ENCODE measurements around the gene DPP4. TPM values are rescaled to one million over a fixed set of nuclear protein-coding genes. Genes with fewer than 3 reads are reported as not detected.

Gene DPP4
- polyA plus RNA-seq, 2 of the 4 experiments (the other 2 are of a cell fraction), result 0.17 to 0.27 TPM

- no peak for ATAC-seq
- no peak for FAIRE-seq
- Histone ChIP-seq H3K9me3 (no peaks in the 10 kb centered on the region), H3K4me3 (no peak overlapping the region), H3K27ac (no peak overlapping the region), H3K4me1 (peaks cover 8% of the 10 kb centered on the region; the same call in 2 of the 3 replicates), H3K4me2 (no peak overlapping the region)
- ChIA-PET POLR2A (no interaction called here), CTCF (interaction anchor here (0.8 kb wide), 1 partner anchor 52 kb away, joined by 3 read pairs; no protein-coding TSS in a partner anchor)
- no peak for DNase-seq (ENCODE audit: low read depth in 1 of 2, low spot score in 1 of 2)
- TF ChIP-seq JUNB (IDR thresholded peaks at IDR 0.05), result no peak
- WGBS (ENCODE audit: missing lambda C conversion rate), result 73% methylated on average over 2 of the region's 2 CpGs
Measured at GRCh38 chr2:162071001-162071400, 3.0 kb downstream of the DPP4 start.

- Histone ChIP-seq H3K4me3 (no peak overlapping the region), H3K9me3 (no peaks in the 10 kb centered on the region), H3K4me1 (peaks cover 8% of the 10 kb centered on the region; the same call in 2 of the 3 replicates), H3K27ac (no peak overlapping the region), H3K4me2 (no peak overlapping the region)
- no peak for FAIRE-seq
- ChIA-PET CTCF (interaction anchor here (0.8 kb wide), 1 partner anchor 53 kb away, joined by 3 read pairs; no protein-coding TSS in a partner anchor), POLR2A (no interaction called here)
- no peak for DNase-seq (ENCODE audit: low read depth in 1 of 2, low spot score in 1 of 2)
- WGBS (ENCODE audit: missing lambda C conversion rate), result 43% methylated on average over 2 of the region's 2 CpGs
- peak; percentile 33 for TF ChIP-seq MAFK (IDR thresholded peaks at IDR 0.05; ENCODE audit: partially characterized antibody)
- TF ChIP-seq RNF2 (IDR thresholded peaks at IDR 0.05; ENCODE audit: borderline replicate concordance, low read depth), result no peak
- TF ChIP-seq HEYL (CRISPR knock-in tag; IDR thresholded peaks at IDR 0.05), result no peak
- no peak for TF ChIP-seq ZFP36 (IDR thresholded peaks at IDR 0.05; ENCODE audit: borderline replicate concordance, partially characterized antibody)
- TF ChIP-seq TFCP2L1 (CRISPR knock-in tag; IDR thresholded peaks at IDR 0.05), result no peak
- no peak for TF ChIP-seq RAD21 (conservative IDR thresholded peaks at IDR 0.05 in 1 of 2, IDR thresholded peaks at IDR 0.05 in 1 of 2)
- TF ChIP-seq, protein P1, sequence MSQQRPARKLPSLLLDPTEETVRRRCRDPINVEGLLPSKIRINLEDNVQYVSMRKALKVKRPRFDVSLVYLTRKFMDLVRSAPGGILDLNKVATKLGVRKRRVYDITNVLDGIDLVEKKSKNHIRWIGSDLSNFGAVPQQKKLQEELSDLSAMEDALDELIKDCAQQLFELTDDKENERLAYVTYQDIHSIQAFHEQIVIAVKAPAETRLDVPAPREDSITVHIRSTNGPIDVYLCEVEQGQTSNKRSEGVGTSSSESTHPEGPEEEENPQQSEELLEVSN (IDR thresholded peaks at IDR 0.05; ENCODE audit: borderline replicate concordance, low read depth), result no peak
- ATAC-seq, result no peak
Measured at GRCh38 chr2:162070228-162070936, 3.6 kb downstream of the DPP4 start.

DNA sequence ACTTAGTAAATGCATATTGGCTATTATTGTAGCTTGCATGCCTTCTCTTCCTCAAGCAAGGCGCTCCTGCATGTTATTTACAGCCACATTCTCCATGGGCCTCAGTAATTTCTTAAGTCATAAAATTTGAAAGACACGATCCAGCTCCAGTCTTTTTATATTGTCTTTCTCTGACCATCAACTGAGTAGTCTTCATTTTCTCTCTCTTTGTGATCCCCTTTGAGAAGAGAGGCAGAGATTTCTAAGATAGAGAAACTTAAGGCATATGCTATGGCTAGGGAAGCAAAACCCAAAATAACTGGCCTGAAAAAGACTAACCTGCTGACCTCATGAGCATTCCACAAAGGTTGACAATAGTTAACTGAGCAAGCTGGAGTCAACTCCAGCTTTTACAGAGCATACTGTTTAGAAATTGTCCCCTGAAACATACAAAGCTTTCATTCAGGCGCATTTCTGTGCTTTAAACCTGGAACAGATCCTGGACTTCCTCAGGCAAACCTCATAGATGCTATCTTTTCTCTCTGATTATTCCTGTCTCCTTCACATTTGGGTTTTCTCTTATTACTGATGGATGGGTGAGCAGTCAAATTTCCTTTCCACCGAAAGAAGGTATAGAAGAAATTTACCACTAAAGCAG lies 4.6 kb downstream of the DPP4 start:
- no peak overlapping the region for H3K27ac ChIP-seq
- H3K9me3 ChIP-seq, result no peaks in the 10 kb centered on the region
- H3K4me1 ChIP-seq, result peaks cover 8% of the 10 kb centered on the region; the same call in 2 of the 3 replicates
- WGBS (ENCODE audit: missing lambda C conversion rate), result 63% methylated on average over 4 of the region's 4 CpGs
- no peak overlapping the region for H3K4me2 ChIP-seq
- H3K4me3 ChIP-seq, result no peak overlapping the region
- no peak for DNase-seq (ENCODE audit: low read depth in 1 of 2, low spot score in 1 of 2)
- no peak for ATAC-seq
- FAIRE-seq, result no peak
- TF ChIP-seq MYC (IDR thresholded peaks at IDR 0.05; ENCODE audit: borderline replicate concordance, low read length) (no peak), ZNF302 (CRISPR knock-in tag; IDR thresholded peaks at IDR 0.05) (no peak), CBX8 (IDR thresholded peaks at IDR 0.05) (no peak), FOSL2 (IDR thresholded peaks at IDR 0.05) (no peak), FOSL2 (CRISPR knock-in tag; IDR thresholded peaks at IDR 0.05) (no peak), JUNB (IDR thresholded peaks at IDR 0.05) (no peak), ESRRA (IDR thresholded peaks at IDR 0.05; ENCODE audit: borderline replicate concordance, low read length) (no peak), SREBF2 (IDR thresholded peaks at IDR 0.05) (no peak)
- POLR2A ChIA-PET, result no interaction called here
- CTCF ChIA-PET, result no interaction called here

DNA sequence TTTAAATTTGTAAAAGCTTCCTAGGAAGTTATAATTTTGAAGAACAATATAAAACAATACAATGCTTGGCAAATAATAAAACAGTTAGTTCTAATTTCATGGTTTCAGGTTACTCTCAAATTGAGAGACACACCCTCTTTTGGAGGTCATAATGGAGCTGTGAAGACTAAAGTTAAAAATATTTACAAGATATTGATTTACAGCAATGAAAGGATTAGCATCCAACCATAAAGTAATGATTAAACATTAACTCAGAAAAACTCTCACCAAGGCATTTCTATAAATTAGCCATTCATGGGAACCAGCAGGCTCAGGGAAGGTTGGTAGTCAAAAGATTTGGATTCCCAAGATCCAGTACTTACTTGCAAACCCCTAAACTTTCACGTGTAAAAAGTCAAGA lies 6.4 kb downstream of the DPP4 start:
- no peak for DNase-seq (ENCODE audit: low read depth in 1 of 2, low spot score in 1 of 2)
- Histone ChIP-seq H3K4me1 (peaks cover 7% of the 10 kb centered on the region; the same call in 2 of the 3 replicates), H3K4me3 (no peak overlapping the region), H3K27ac (no peak overlapping the region), H3K4me2 (no peak overlapping the region), H3K9me3 (no peaks in the 10 kb centered on the region)
- TF ChIP-seq TP53 (CRISPR knock-in tag; IDR thresholded peaks at IDR 0.05) (no peak), CBX8 (IDR thresholded peaks at IDR 0.05) (no peak), JUNB (IDR thresholded peaks at IDR 0.05) (no peak), HEYL (CRISPR knock-in tag; IDR thresholded peaks at IDR 0.05) (no peak)
- POLR2A ChIA-PET, result no interaction called here
- CTCF ChIA-PET, result no interaction called here
- ATAC-seq, result no peak
- 7% methylated on average over 1 of the region's 1 CpG for WGBS (ENCODE audit: missing lambda C conversion rate)
- FAIRE-seq, result no peak

DNA sequence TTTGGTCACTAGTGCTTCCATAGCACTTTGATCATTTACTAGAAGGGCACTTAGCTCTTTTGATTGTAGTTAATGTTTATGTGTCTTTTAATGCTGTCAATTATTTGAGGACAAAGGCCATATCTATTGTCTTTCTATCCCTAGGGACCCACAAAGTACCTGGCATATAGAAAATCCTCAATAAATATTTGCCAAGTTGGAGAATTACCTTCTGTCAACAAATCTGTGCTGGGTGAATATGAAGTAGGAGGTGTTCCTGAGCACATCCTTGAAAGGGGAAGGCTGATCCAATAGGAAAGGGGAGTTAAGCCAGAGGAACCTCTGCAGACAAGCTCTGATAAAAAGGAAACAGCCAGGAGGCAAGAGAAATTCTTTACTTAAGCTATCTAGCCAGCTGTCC lies 8.2 kb downstream of the DPP4 start:
- ATAC-seq, result no peak
- no peak for DNase-seq (ENCODE audit: low read depth in 1 of 2, low spot score in 1 of 2)
- ChIA-PET CTCF (no interaction called here), POLR2A (no interaction called here)
- Histone ChIP-seq H3K27ac (no peak overlapping the region), H3K4me2 (no peak overlapping the region), H3K4me3 (no peak overlapping the region), H3K9me3 (no peaks in the 10 kb centered on the region), H3K4me1 (no peaks in the 10 kb centered on the region)
- FAIRE-seq, result no peak
- no peak for TF ChIP-seq ZNF302 (CRISPR knock-in tag; IDR thresholded peaks at IDR 0.05)
- TF ChIP-seq MAFK (IDR thresholded peaks at IDR 0.05; ENCODE audit: partially characterized antibody), result no peak
- TF ChIP-seq EP300 (IDR thresholded peaks at IDR 0.05), result no peak
- no peak for TF ChIP-seq BHLHE40 (IDR thresholded peaks at IDR 0.05; ENCODE audit: low read depth, low read length)
- no peak for TF ChIP-seq HOXB13 (CRISPR knock-in tag; IDR thresholded peaks at IDR 0.05; ENCODE audit: low read depth)
- no peak for TF ChIP-seq HMGXB4 (CRISPR knock-in tag; IDR thresholded peaks at IDR 0.05; ENCODE audit: borderline replicate concordance)
- no peak for TF ChIP-seq TFCP2L1 (CRISPR knock-in tag; IDR thresholded peaks at IDR 0.05)
- TF ChIP-seq SREBF2 (IDR thresholded peaks at IDR 0.05), result no peak
- TF ChIP-seq NPAS2 (CRISPR knock-in tag; IDR thresholded peaks at IDR 0.05; ENCODE audit: borderline replicate concordance), result no peak
- TF ChIP-seq MAZ (IDR thresholded peaks at IDR 0.05; ENCODE audit: borderline replicate concordance, low read depth, low read length), result no peak
- TF ChIP-seq HEYL (CRISPR knock-in tag; IDR thresholded peaks at IDR 0.05), result no peak
- no peak for TF ChIP-seq CHD2 (IDR thresholded peaks at IDR 0.05; ENCODE audit: low read length, partially characterized antibody)
- no peak for TF ChIP-seq ZSCAN20 (CRISPR knock-in tag; IDR thresholded peaks at IDR 0.05)
- no peak for TF ChIP-seq CBX8 (IDR thresholded peaks at IDR 0.05)
- TF ChIP-seq ZFP36 (IDR thresholded peaks at IDR 0.05; ENCODE audit: borderline replicate concordance, partially characterized antibody), result no peak
